ENCODE results near the gene TUBB2B.

Gene TUBB2B

GRCh38 chr6:3220366-3220765 is 7.1 kb downstream of the TUBB2B start:
- H3K4me3 ChIP-seq (ENCODE audit: low read depth, low read length), result no peak overlapping the region

GRCh38 chr6:3218266-3218665 is 9.2 kb downstream of the TUBB2B start:
- H3K4me3 ChIP-seq (ENCODE audit: low read depth, low read length), result no peak overlapping the region
- no peak for TF ChIP-seq CTCF (IDR thresholded peaks at IDR 0.05; ENCODE audit: low read depth, low read length, missing control alignments)
- no peak for DNase-seq (ENCODE audit: low read depth)

More at GRCh38 chr6:3220366-3220765, 7.1 kb downstream of the TUBB2B start:
- TF ChIP-seq CTCF (IDR thresholded peaks at IDR 0.05; ENCODE audit: low read depth, low read length, missing control alignments), result no peak
- DNase-seq (ENCODE audit: low read depth), result no peak

DNA sequence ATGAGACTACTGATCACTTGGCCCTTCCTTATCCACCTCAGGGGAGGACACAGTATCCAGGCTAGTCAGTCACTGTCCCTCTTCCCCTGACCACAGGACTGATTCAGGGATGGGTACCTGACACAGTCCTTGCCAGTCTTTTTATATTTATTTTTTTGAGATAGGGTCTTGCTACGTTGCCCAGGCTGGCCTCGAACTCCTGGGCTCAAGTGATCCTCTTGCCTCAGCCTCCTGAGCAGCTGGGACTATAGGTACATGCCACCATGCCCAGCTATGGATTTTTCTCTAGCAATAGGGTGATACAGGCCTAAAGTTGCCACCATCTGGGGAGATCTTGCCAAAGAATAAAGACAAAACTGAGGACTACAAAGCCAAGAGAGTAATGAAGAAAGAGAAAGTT is 10.2 kb downstream of the TUBB2B start:
- no peak for TF ChIP-seq CTCF (IDR thresholded peaks at IDR 0.05; ENCODE audit: low read depth, low read length, missing control alignments)
- DNase-seq (ENCODE audit: low read depth), result no peak

DNA sequence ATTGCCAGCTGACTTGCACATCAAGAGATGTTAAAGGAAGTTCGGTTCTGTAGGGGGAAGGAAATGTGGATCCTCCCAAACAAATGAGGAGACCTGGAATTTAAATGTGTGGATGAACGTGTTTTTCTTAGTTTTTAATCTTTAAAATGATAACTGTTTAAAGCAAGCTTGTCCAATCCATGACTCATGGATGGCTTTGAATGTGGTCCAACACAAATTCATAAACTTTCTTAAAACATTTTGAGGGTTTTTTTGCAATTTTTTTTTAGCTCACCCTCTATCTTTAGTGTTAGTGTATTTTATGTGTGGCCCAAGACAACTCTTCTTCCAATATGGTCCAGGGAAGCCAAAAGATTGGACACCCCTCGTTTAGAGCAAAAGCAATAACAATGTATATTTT is 12.6 kb downstream of the TUBB2B start:
- H3K4me3 ChIP-seq (ENCODE audit: low read depth, low read length), result no peak overlapping the region
- no peak for DNase-seq (ENCODE audit: low read depth)
- TF ChIP-seq CTCF (IDR thresholded peaks at IDR 0.05; ENCODE audit: low read depth, low read length, missing control alignments), result no peak

More for the DNA sequence above, 10.2 kb downstream of the TUBB2B start:
- H3K4me3 ChIP-seq (ENCODE audit: low read depth, low read length), result no peak overlapping the region

GRCh38 chr6:3213334-3213695 is 14.1 kb downstream of the TUBB2B start:
- no peak for TF ChIP-seq CTCF (IDR thresholded peaks at IDR 0.05; ENCODE audit: low read depth, low read length, missing control alignments)
- H3K4me3 ChIP-seq (ENCODE audit: low read depth, low read length), result no peak overlapping the region
- no peak for DNase-seq (ENCODE audit: low read depth)

GRCh38 chr6:3212261-3212660 is 15.2 kb downstream of the TUBB2B start:
- TF ChIP-seq CTCF (IDR thresholded peaks at IDR 0.05; ENCODE audit: low read depth, low read length, missing control alignments), result no peak
- H3K4me3 ChIP-seq (ENCODE audit: low read depth, low read length), result no peak overlapping the region
- DNase-seq (ENCODE audit: low read depth), result no peak

- DNase-seq (ENCODE audit: low read depth), result no peak
- no peak overlapping the region for H3K4me3 ChIP-seq (ENCODE audit: low read depth, low read length)
- TF ChIP-seq CTCF (IDR thresholded peaks at IDR 0.05; ENCODE audit: low read depth, low read length, missing control alignments), result no peak
These were observed 15.8 kb downstream of the TUBB2B start for GRCh38 chr6:3211681-3212080.

All from GM12864 (cell line).